NAMALWA (cell line): ENCODE measurements around the gene GIPR.
A peak's percentile ranks its signal among the peaks of the same experiment; 100 is the strongest.
"Not testable (repeated sequence)": the region's sequence is repeated elsewhere in the genome, so short reads cannot be mapped to it uniquely, and the experiment has no call there.

ENCODE experiments used
- DNase-seq: peaks from one replicate; pipeline ENCODE4 v3.0.0-alpha.2; 2015; ENCODE audit warnings: low spot score

GIPR gene, protein sequence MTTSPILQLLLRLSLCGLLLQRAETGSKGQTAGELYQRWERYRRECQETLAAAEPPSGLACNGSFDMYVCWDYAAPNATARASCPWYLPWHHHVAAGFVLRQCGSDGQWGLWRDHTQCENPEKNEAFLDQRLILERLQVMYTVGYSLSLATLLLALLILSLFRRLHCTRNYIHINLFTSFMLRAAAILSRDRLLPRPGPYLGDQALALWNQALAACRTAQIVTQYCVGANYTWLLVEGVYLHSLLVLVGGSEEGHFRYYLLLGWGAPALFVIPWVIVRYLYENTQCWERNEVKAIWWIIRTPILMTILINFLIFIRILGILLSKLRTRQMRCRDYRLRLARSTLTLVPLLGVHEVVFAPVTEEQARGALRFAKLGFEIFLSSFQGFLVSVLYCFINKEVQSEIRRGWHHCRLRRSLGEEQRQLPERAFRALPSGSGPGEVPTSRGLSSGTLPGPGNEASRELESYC

DNA sequence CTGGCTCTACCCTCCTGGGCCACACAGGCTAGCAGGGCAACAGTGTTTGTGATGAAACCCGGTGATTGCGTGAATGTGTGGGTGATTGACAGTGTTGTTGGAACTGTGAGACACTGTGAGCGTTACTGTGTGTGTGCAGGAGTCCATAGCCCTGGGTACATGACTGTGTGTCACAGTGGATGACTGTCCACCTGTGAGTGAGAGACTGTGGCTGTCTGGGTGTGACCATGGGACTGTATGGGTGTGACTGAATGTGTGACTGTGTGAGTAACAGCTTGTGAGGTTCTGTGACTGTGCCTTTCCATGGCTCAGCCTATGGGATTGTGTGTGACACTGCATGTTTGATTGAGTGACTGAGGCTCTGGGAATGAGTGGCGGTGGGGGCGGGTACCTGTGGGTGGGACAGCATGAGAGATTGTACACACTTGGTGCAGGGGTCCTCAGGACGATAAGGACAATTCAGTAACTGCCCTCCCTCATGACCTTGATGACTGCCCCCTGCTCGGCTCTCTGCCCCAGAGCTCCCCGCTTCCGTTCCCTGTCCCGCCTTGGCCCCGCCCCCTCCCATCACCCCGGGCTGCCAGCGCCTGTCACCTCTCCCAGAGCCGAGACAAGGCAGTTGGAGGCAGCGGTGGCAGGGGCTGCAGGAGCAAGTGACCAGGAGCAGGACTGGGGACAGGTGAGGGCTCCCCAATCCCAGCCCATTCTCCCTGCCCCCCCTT, at the start of gene GIPR:
GIPR (plus strand) TSS at position 602 of the 722 bp plus-strand sequence. CDS start 1,300 bp downstream, outside the sequence.
- DNase-seq: peak; percentile 65

DNA sequence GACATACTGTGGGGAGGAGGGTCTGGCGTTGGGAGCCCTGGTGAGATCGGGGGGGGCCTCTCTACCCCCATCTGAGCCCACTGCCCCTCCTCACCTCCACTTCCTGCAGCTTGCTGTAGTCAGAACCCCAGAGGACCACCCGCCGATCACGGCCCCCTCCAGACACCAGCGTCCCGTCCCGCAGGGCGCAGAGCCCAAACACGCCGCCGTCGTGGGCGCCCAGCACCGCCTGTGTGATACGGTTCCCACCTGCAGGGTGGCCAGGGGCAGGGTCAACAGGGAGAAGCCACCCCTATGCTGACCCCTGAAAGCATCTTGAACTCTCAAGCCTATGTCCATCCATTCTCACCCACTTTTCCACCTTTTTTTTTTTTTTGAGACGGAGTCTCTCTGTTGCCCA, 46.6 kb upstream of the GIPR start:
- no peak for DNase-seq

DNA sequence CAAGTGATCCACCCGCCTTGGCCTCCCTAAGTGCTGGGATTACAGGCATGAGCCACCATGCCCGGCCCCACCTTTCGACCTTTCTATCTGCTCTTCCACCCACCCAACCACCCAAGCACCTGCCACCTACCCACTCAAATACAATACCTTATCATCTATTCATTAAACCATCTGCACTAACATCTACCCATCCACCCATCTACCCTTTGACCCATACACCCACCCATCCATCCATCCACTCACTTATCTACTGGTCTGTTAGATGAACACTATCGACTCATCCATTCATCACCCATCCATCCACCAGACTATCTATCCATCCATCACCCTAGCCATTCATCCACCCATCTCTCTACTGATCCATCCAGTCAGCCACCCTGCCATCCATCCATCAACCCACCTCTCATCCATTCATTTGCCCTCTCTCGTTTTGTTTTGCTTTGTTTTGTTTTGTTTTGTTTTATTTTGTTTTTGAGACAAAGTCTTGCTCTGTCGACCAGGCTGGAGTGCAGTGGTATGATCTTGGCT, 46.0 kb upstream of the GIPR start:
- DNase-seq: no peak

DNA sequence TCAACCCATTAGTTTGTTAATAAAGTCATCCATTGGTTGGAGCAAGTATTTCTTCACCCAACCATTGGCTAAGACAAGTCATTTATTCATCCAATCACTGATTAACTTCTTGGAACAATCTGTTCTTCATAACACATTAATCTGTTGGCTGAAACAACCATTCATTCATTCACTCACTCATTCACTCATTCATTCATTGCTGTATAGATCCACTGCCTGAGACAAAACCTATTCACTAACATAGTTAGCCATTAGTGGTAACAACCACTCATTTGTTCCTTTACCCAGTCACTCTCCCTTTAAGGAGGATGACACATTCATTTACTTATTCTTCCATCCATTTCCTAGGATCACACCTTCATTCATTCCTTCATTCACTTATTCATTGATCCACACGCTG, 44.0 kb upstream of the GIPR start:
- DNase-seq: no peak

DNA sequence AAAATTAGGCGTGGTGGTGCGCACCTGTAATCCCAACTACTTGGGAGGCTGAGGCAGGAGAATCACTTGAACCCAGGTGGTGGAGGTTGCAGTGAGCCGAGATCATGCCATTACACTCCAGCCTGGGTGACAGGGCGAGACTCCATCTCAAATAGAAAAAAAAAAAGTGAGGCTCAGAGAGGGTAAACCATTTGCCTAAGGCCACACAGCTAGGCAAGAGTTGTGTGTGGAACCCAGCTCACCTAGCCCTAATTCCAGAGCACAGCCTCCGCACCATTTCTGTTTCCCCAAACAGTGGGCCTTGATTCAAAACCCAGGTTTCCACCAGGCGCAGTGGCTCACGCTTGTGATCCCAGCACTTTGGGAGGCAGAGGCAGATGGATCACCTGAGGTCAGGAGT, 39.8 kb upstream of the GIPR start:
- DNase-seq: not testable (repeated sequence)

DNA sequence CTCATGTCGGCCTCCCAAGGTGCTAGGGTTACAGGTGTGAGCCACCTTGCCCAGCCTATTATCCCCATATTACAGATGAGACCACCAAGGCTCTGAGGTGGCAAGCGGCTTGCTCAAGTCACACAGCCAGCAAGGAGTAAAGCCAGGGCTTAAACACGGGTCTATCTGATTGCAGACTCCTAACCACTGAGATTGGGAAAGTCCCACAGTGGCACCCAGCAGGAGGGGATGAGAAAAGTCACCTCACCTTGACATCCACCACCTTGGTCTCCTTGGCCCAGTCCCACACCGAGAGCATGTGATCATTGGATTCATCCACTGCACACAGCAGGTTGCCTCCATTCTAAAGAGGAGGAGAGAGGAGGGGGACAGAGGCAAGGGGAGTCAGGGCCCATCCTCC, 38.3 kb upstream of the GIPR start:
- no peak for DNase-seq

DNA sequence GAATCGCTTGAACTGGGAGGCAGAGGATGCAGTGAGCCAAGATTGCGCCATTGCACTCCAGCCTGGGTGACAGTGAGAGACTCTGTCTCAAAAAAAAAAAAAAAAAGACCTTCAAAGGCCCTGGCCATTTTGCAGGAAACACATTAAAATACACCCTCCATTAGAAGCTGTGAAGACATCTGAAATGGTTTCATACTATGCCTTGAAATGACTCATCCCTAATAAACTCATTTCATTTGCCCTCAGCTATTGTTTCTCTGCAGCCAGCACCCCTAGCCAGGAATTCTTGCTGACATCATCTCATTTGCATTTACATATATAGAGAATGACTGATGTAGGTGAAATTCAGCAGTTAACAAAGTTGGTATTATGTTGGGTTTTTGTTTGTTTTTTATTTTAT, 37.6 kb upstream of the GIPR start:
- no peak for DNase-seq

DNA sequence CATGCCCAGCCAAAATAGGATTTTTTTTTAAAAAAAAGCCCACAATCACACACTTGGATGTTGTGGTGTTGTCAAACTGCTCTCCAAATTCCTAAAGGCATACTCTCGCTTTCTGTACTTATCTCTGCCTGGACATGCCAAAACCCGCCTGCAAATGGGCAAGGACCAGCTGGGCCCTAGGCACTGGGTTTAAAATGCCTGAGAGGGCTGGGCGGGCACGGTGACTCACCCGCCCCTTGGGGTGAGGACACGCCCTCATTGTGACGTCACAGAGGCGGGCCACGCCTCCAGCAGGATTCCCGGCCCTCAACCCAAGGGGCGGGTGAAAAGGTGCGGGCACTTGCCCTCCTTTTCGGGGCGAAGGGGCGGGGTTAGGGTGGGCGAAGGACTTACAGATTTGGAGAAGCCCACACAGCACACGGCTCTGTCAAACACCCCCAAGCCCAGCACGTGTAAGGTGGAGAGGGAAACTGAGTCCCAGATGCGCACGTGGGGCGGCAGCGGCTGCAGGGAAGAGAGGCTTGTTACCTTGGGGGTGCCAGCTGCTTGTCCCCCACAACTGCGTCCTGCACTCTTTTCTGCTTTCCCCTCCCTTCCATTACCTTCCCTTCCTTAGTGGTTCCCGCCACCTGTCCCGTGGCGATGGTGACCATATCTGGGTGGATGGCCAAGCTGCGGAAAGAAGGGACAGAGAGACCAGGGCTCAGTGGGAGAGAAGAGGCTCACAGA, 35.4 kb upstream of the GIPR start:
- DNase-seq: peak; percentile 79

DNA sequence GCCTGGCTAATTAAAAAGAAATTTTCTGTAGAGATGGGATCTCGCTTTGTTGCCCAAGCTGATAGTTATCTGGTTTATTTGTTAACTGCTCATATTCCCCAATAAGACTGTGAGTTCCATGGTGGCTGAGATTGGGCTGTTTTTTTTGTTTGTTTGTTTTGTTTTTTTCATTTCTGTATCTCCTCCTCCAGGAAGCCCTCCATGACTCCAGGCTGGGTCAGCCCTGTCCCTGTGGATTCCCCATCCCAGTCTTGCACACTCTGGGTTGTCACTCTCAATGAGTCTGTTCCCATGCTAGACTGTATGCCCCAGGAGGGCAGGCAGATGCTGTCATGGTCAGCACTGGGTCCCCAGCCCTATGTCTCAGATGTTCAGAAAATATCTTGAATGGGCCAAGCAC, 31.7 kb upstream of the GIPR start:
- DNase-seq: no peak

DNA sequence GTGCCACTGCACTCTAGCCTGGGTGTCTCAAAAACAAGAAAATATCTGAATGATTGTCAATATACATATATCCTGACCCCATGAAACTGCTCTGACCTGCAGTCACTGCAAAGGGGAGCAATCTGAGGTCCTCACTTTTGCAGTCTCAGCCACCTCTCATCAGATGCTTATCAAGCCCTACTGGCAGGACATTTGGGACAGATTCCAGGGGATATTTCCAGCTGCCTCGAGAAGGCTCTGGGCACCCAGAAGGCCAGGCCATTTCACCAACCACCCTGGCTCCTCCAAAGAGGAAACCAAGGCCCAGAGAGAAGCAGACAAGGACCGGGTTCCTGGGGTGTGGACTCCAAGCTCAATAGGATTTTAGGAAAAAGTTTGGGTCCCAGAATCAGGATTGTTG, 31.1 kb upstream of the GIPR start:
- no peak for DNase-seq

DNA sequence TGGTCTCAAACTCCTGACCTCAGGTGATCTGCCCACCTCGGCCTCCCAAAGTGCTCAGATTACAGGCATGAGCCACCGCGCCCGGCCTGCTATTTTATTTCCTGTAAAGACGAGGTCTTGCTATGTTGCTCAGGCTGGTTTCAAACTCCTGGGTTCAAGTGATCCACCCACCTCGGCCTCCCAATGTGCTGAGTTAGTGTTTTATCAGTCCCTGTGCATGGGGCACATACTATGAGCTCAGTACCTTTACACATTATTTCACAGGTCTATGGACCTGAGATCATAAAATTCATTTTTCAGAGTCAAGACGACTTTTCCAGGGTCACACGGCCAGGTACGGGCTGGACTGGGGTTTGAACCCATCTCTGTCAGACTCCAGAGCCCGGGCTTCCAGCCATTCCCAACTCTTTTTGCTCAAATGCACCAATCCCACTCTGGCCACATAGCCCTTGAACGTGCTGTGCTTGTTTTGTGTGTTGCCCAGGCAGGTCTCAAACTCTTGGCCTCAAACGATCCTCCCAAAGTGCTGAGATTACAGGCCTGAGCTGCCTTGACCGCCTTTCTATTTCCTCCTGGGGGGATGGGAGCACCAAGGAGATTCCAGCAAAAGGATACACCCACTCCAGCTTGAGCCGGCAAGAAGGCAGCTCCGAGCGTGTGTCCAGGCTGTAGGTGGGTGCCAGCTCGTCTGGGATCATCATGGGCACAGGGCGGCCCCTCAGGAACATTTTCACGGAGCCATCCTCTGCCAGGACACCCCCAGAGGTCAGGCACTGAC, 29.9 kb upstream of the GIPR start:
- no peak for DNase-seq

DNA sequence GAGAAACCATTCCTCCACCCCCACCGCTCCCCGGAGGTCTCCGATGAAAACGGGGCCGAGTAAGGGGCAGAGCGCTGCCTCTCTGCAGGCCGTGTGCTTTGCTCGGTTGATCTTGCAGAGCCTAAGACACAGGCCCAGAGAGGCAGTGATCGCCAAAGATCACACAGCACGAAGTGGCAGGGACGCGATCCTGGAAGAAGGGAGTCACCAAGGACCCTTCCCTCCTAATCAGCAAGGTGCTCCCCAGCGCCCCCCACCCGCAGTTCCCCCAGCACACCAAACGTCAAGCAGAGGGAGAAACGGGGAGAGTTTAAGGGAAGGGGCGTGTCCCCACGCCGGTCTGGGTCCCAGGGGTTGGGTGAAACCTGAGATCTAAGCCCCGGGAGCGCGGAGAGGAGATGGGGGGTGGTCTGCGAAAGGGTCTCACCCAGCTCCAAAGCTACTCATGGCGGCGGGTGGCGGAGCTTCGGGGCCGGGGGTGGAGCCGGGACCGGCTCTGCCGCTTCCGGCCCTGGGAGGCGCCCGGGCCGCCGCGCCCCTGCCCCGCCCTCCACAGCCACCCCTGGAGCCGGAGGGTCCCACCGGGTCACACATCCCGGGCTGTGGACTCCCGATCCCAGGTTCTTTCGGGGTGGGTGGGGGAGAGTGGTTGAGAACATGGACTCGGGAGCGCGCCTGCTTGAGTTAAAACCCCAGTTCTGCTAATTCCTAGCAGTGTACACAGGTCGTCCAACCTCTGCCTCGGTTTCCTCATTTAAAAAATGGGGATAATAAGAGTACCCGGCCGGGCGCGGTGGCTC, 28.9 kb upstream of the GIPR start, which contains the start of gene EML2:
EML2 (minus strand) TSS at position 468 of the 800 bp plus-strand sequence; CDS start at position 447, 21 bp downstream.
- peak; percentile 67 for DNase-seq

DNA sequence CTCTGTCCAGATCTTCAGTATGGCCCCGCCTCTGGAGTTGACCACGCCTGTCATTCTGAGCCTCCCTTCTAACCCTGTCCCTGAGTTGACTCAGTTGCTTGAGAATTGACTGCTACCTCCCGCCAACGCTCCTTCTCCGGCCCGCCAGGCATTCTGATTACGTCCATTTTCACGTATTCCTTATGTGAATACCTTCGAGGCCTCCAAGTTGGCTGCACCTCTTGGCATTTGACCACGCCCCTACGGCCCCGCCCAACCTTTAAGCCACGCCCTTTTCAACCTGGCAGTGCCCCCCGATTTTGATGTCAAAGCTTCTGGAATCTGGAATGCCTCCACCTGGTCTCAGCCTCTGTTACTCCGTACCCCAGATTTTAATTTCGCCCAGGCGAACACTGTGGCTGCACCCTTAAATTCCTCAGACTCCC, 27.2 kb upstream of the GIPR start:
- DNase-seq: no peak

DNA sequence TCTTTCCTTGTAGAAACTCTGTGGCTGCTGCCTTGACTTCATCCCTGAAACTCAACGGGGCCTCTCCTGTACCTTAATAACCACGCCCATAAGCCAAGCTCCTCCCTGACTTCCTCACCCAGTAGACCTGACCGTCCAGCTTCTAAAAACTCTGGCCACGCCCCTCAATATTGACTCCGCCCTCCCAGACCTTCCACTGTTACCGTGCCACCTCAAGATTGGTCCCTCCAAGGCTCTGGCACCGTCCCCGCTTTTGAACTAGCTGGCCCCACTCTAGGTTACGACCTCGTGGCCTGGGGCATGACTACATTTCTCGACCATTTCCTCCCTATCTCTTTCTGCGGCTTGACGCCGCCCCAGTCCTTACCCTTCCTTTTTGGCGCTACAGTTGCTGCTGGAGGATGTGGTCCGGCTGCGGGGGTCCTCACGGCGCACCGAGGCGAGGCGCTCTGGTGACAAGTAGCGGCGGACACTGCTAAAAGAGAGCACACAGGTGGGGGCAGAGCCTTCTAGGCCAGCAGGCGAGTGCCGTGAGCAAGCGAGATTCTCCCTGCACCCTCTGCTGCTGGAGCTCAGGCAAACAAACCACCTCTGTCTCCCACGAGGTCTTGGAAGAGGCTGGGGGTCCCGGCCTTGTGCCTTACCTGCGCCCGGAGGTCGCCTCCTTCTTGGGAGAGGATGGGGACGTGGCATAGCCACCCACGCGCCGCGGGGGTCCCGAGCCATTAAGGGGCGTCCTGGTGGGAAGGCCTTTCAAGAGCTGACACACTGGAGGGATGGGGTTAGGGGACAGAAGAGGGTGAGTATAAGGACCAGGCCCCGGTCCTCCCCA, 26.5 kb upstream of the GIPR start:
- DNase-seq: peak; percentile 98

DNA sequence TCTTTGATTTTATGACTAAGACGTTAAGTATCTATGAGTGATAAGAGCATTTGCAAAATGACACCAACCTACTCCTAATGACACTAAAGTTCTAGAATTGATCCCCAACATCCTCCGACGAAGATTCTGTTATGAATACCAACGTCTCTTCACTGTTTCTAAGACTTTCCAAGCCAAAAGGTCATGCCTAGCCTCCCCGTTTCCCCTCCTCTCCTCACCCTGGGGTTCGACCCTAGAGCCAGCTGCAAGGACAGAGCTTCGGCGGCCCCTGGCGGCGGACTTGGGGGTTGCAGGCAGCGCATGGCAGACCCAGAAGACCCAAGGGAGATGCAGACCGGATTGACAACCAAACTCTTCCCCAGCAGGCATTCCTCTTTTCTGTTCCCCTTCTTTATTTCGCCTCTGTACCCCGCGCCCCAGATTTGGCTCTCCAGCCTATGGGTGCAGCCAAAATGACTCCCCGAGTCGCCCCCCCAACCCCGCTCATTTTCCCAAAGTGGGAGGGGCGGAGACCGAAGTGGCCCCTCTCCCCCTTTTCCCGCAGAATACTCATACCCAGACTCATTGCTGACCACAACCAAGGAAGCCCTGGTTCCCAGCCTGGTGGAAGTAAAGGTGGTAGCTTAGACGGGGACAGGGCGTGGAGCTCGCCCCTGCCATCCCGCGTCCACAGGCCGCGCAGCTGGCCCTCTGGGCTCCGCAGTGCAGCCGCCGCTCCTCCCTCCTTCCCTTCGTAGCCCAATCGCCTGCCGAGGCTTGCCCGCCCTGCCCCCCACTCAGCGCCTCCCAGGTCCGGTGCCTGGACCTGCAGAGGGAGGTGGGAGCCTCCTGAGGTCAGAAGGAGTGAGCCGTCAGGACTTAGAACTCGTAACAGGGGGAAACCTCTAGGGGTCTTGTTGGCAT, 24.7 kb upstream of the GIPR start:
- DNase-seq: peak; percentile 94

DNA sequence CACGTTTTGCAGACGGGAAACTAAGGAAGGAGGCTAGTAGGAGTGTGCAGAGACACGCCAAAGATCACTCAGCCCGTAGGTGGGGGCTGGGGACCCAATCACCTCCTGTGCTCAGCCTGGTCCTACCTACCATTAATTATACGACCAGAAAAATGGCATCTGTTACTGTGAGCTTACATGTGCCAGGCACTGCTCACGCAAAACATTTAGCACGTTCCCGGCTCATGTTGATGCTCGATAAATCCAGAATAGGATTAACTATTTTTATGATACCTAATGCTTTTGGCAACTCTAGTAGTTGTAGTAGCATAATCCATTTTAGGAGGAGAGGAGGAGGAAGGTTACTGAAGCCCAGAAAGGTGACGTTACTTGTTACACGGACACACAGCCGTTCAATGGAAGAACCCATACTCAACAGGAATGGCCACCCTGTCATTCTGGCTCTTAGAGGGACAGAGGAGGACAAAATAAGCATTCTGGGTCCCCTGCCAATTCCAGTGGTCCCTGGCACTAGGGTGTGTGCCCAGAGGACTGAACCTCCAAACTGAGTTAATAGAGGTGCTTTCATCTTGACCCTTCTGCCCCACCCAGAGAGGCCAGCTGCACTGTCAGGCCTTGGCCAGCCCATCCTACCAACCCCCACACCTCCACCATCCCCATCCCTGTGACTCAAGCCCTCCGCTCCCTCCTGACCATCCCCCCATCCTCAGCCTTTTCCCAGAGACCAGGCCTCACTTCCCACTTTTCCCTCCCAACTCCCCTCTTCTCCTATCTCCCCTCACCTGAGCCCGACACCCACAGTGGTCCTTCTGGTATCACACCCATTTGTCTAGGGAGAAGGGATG, 23.9 kb upstream of the GIPR start:
- DNase-seq: peak; percentile 26

DNA sequence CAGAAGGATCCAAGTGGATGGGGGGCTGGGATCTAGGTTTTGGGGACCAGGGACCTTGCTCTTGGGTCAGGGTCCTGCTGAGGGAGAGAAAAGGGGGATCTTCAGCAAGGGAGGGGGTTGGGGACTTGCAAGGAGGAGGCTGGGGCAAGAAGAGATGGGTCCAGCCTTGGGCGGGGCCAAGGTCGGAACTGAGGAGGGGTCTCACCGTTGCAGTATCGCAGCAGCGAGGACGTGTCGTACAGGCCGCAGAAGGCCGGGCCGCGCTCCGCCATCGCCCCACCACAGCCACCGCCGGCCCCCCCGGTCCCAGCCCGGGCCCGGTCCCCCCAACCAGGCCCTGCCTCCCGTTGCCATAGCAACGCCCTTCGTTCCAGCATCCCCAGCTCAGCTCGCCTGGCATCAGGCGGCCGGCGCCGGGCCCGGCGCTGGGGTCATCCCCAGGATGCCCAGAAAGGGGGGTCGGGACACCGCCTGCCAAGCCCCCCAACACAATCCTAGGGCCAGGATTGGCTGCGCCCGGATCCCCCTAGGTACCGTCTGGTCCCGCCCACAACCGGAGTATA, 22.9 kb upstream of the GIPR start:
- DNase-seq: no peak
